Measurements from ENCODE around the gene KCNIP1.

Gene KCNIP1

DNA sequence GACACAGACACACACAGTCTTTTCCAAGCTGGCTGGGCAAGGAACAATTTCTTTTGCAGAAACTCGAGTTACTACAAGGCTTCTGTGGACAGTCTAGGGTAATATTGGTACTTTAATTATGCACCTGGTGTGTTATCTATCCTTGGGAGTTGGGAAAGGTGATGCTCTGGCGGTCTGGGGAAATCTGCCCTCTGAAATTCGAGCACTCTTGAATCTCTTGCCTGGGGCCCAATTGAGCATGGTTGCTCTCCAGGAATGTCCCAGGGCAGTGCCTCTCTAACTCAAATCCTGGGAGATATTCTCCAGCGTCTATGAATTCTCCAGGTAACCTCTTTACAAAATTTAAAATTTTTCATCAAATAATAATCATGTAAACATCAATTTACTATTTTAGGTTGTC is 69.3 kb downstream of the KCNIP1 start:
- H3K27ac ChIP-seq (ENCODE audit: low read depth, low read length), result no peak overlapping the region
- H3K36me3 ChIP-seq (ENCODE audit: low read length), result no peaks in the 10 kb centered on the region
- no peaks in the 10 kb centered on the region for H3K9me2 ChIP-seq (replicated peaks; ENCODE audit: insufficient read depth, low read length)
- no peak overlapping the region for H3K4me2 ChIP-seq (ENCODE audit: low read depth, low read length, poor library complexity, severe bottlenecking)
- H2AFZ ChIP-seq (ENCODE audit: low read depth, low read length, severe bottlenecking), result no peak overlapping the region
- TF ChIP-seq EZH2phosphoT487 (conservative IDR thresholded peaks at IDR 0.05; ENCODE audit: low read length) (no peak), CTCF (IDR thresholded peaks at IDR 0.05; ENCODE audit: insufficient read depth, low read length, poor library complexity, severe bottlenecking) (no peak)
- H3K79me2 ChIP-seq (ENCODE audit: insufficient read depth, low read length), result no peaks in the 10 kb centered on the region
- H3K27me3 ChIP-seq (ENCODE audit: low read length), result no peaks in the 10 kb centered on the region
- no peaks in the 10 kb centered on the region for H4K20me1 ChIP-seq (ENCODE audit: low read depth, low read length)
- no peak overlapping the region for H3K4me3 ChIP-seq (ENCODE audit: insufficient read depth, low read length, poor library complexity, severe bottlenecking)
- H3K9ac ChIP-seq (ENCODE audit: low read length), result no peak overlapping the region
- H3F3A ChIP-seq (ENCODE audit: insufficient read depth), result no peaks in the 10 kb centered on the region
- H3K9me3 ChIP-seq (ENCODE audit: insufficient read depth, low read length), result no peaks in the 10 kb centered on the region

DNA sequence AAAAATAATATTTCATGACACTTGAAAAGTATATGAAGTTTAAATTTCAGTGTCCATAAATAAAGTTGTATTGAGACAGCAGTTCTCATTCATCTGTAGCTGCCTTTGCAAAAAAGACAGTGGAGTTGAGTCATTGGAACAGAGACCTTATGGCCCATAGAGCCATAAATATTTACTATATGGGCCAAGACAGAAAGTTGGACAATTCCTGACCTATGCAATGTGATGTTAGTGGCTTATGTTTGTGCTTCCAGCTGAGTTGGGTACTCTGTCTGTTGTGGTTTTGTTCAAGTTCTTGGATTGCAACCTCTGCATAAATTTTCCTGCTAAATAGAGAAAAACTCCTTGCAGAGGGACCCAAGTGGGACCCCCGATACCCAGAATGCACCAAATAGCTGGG is 69.8 kb downstream of the KCNIP1 start:
- no peaks in the 10 kb centered on the region for H3F3A ChIP-seq (ENCODE audit: insufficient read depth)
- no peaks in the 10 kb centered on the region for H4K20me1 ChIP-seq (ENCODE audit: low read depth, low read length)
- no peak overlapping the region for H3K9ac ChIP-seq (ENCODE audit: low read length)
- no peaks in the 10 kb centered on the region for H3K36me3 ChIP-seq (ENCODE audit: low read length)
- TF ChIP-seq EZH2phosphoT487 (conservative IDR thresholded peaks at IDR 0.05; ENCODE audit: low read length) (no peak), CTCF (IDR thresholded peaks at IDR 0.05; ENCODE audit: insufficient read depth, low read length, poor library complexity, severe bottlenecking) (no peak)
- no peaks in the 10 kb centered on the region for H3K9me2 ChIP-seq (replicated peaks; ENCODE audit: insufficient read depth, low read length)
- no peak overlapping the region for H3K27ac ChIP-seq (ENCODE audit: low read depth, low read length)
- no peak overlapping the region for H3K4me3 ChIP-seq (ENCODE audit: insufficient read depth, low read length, poor library complexity, severe bottlenecking)
- H3K9me3 ChIP-seq (ENCODE audit: insufficient read depth, low read length), result no peaks in the 10 kb centered on the region
- H3K4me2 ChIP-seq (ENCODE audit: low read depth, low read length, poor library complexity, severe bottlenecking), result no peak overlapping the region
- H3K27me3 ChIP-seq (ENCODE audit: low read length), result no peaks in the 10 kb centered on the region
- H2AFZ ChIP-seq (ENCODE audit: low read depth, low read length, severe bottlenecking), result no peak overlapping the region
- no peaks in the 10 kb centered on the region for H3K79me2 ChIP-seq (ENCODE audit: insufficient read depth, low read length)

- Histone ChIP-seq H3K79me2 (ENCODE audit: insufficient read depth, low read length) (no peaks in the 10 kb centered on the region), H3K36me3 (ENCODE audit: low read length) (no peaks in the 10 kb centered on the region), H4K20me1 (ENCODE audit: low read depth, low read length) (no peaks in the 10 kb centered on the region), H3K27me3 (ENCODE audit: low read length) (no peaks in the 10 kb centered on the region), H3K9me3 (ENCODE audit: insufficient read depth, low read length) (no peaks in the 10 kb centered on the region), H3K9ac (ENCODE audit: low read length) (no peak overlapping the region), H3K9me2 (replicated peaks; ENCODE audit: insufficient read depth, low read length) (no peaks in the 10 kb centered on the region), H2AFZ (ENCODE audit: low read depth, low read length, severe bottlenecking) (no peak overlapping the region), H3K4me2 (ENCODE audit: low read depth, low read length, poor library complexity, severe bottlenecking) (no peak overlapping the region), H3F3A (ENCODE audit: insufficient read depth) (no peaks in the 10 kb centered on the region), H3K27ac (ENCODE audit: low read depth, low read length) (no peak overlapping the region), H3K4me3 (ENCODE audit: insufficient read depth, low read length, poor library complexity, severe bottlenecking) (no peak overlapping the region)
- no peak for TF ChIP-seq CTCF (IDR thresholded peaks at IDR 0.05; ENCODE audit: insufficient read depth, low read length, poor library complexity, severe bottlenecking)
- TF ChIP-seq EZH2phosphoT487 (conservative IDR thresholded peaks at IDR 0.05; ENCODE audit: low read length), result no peak
These were observed 73.0 kb downstream of the KCNIP1 start for GRCh38 chr5:170576602-170577535.

Data from SU-DHL-6 (cell line).